Ovary (tissue), 3 donors: ENCODE results near the gene SLC43A2.

Experiments
- EP300 ChIP-seq: sonication (generic); formaldehyde crosslinking; IDR thresholded peaks from one replicate; pipeline ENCODE4 v1.6.1; 2017; ENCODE audit warnings: antibody characterized with exemption
- TF ChIP-seq, protein P1 (sequence below), 3 donors: fragments of 450-650 bp in 2 of 3; fragments of 200-600 bp in 1 of 3; IDR thresholded peaks; one replicate each; pipeline versions ENCODE4 v1.5.1 to v1.8.0; 2016 to 2022; ENCODE audit warnings: antibody characterized with exemption in 3 of 3, mild to moderate bottlenecking in 1 of 3
- donor health status: DM: no; HTN: no; CAD: no.

GRCh38 chr17:1643293-1643998 is 14.8 kb upstream of the SLC43A2 start:
- TF ChIP-seq, protein P1, sequence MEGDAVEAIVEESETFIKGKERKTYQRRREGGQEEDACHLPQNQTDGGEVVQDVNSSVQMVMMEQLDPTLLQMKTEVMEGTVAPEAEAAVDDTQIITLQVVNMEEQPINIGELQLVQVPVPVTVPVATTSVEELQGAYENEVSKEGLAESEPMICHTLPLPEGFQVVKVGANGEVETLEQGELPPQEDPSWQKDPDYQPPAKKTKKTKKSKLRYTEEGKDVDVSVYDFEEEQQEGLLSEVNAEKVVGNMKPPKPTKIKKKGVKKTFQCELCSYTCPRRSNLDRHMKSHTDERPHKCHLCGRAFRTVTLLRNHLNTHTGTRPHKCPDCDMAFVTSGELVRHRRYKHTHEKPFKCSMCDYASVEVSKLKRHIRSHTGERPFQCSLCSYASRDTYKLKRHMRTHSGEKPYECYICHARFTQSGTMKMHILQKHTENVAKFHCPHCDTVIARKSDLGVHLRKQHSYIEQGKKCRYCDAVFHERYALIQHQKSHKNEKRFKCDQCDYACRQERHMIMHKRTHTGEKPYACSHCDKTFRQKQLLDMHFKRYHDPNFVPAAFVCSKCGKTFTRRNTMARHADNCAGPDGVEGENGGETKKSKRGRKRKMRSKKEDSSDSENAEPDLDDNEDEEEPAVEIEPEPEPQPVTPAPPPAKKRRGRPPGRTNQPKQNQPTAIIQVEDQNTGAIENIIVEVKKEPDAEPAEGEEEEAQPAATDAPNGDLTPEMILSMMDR (IDR thresholded peaks at IDR 0.05): no peak
- TF ChIP-seq EP300: no peak
